HepG2 (cell line): ENCODE results near the gene TBC1D5. TPM values are rescaled to one million over a fixed set of nuclear protein-coding genes. Genes with fewer than 3 reads are reported as not detected.

Experiments used
- FLYWCH1 ChIP-seq: sonication (generic); formaldehyde crosslinking; IDR thresholded peaks from 2 replicates; pipeline ENCODE4 v1.8.1; 2023; ENCODE audit warnings: mild to moderate bottlenecking, missing genetic modification reagents
- KLF11 ChIP-seq: IDR thresholded peaks from 2 replicates; pipeline ENCODE4 v1.6.1; 2016; ENCODE audit warnings: missing compliant biosample characterization
- MED1 ChIP-seq: sonication (generic); formaldehyde crosslinking; IDR thresholded peaks from 2 replicates; pipeline ENCODE4 v1.4.0; 2020; ENCODE audit warnings: missing genetic modification reagents
- MTF2 ChIP-seq: sonication (generic); formaldehyde crosslinking; IDR thresholded peaks from 2 replicates; pipeline ENCODE4 v1.5.0; 2020; ENCODE audit warnings: missing genetic modification reagents, borderline replicate concordance
- NR2F2 ChIP-seq: IDR thresholded peaks from 2 replicates; pipeline ENCODE4 v1.6.1; 2012; ENCODE audit warnings: low read depth, inconsistent platforms, borderline replicate concordance
- PPARG ChIP-seq: conservative IDR thresholded peaks from 2 replicates; pipeline ENCODE4 v1.6.1; 2016; ENCODE audit warnings: missing biosample characterization, missing genetic modification reagents
- RBAK ChIP-seq: sonication (generic); formaldehyde crosslinking; IDR thresholded peaks from 2 replicates; pipeline ENCODE4 v1.5.1; 2020; ENCODE audit warnings: mild to moderate bottlenecking, missing genetic modification reagents
- SIX4 ChIP-seq: sonication (generic); formaldehyde crosslinking; IDR thresholded peaks from 2 replicates; pipeline ENCODE4 v1.4.0; 2020; ENCODE audit warnings: missing genetic modification reagents
- SNAI1 ChIP-seq: sonication (generic); formaldehyde crosslinking; IDR thresholded peaks from 2 replicates; pipeline ENCODE4 v1.5.0; 2020; ENCODE audit warnings: mild to moderate bottlenecking, missing genetic modification reagents, borderline replicate concordance
- USF2 ChIP-seq, 2 experiments: sonication (generic) in 1 of 2; formaldehyde crosslinking in 1 of 2; IDR thresholded peaks; 2 replicates each; pipeline versions ENCODE4 v1.5.1 to v1.6.1; 2011 to 2020; ENCODE audit warnings: borderline replicate concordance in 1 of 2, low read depth in 1 of 2, low read length in 1 of 2, mild to moderate bottlenecking in 1 of 2, missing genetic modification reagents in 1 of 2, moderate library complexity in 1 of 2
- polyA plus RNA-seq, 8 experiments: library from polyadenylated mRNA; depleted of rRNA in 3 of 8; stranded (reverse) in 7 of 8; unstranded in 1 of 8; fragments of >200 nt; fragmentation: Illumina TruSeq in 4 of 8; extraction: Trizol in 4 of 8; gene quantifications; 2 replicates each; pipeline versions ENCODE4 v1.2.1 to v1.2.3, GENCODE V29; 2011 to 2016; ENCODE audit warnings: low read depth in 4 of 8, missing spikeins in 1 of 8, mixed read lengths in 1 of 8; ENCODE audit not compliant: insufficient read depth in 1 of 8
- total RNA-seq, 5 experiments: library from RNA; depleted of rRNA; stranded (reverse); fragments of >200 nt; fragmentation: Illumina TruSeq; extraction: Trizol; gene quantifications; 2 replicates each; pipeline ENCODE4 v1.2.3, GENCODE V29; 2016; ENCODE audit warnings: low read depth in 1 of 5
- TF ChIP-seq, protein P1 (sequence below): sonication (generic); formaldehyde crosslinking; IDR thresholded peaks from 2 replicates; pipeline ENCODE4 v1.4.0; 2020; ENCODE audit warnings: missing genetic modification reagents
- TF ChIP-seq, protein P2 (sequence below), 2 experiments: fragments of 450-650 bp in 1 of 2; sonication (generic) in 1 of 2; formaldehyde crosslinking in 1 of 2; IDR thresholded peaks; 2 replicates each; pipeline versions ENCODE4 v1.6.1 to v1.8.0; 2016 to 2022; ENCODE audit warnings: antibody characterized with exemption in 1 of 2, mild to moderate bottlenecking in 1 of 2, missing genetic modification reagents in 1 of 2
- TF ChIP-seq, protein P3 (sequence below): sonication (generic); formaldehyde crosslinking; IDR thresholded peaks from 2 replicates; pipeline ENCODE4 v1.4.0; 2020; ENCODE audit warnings: missing genetic modification reagents

Gene TBC1D5
- total and polyA plus RNA-seq, 2 of the 13 experiments (the other 11 are each of a cell fraction or from before 2014, with no cell fraction given): 19.2 to 33.3 TPM

DNA sequence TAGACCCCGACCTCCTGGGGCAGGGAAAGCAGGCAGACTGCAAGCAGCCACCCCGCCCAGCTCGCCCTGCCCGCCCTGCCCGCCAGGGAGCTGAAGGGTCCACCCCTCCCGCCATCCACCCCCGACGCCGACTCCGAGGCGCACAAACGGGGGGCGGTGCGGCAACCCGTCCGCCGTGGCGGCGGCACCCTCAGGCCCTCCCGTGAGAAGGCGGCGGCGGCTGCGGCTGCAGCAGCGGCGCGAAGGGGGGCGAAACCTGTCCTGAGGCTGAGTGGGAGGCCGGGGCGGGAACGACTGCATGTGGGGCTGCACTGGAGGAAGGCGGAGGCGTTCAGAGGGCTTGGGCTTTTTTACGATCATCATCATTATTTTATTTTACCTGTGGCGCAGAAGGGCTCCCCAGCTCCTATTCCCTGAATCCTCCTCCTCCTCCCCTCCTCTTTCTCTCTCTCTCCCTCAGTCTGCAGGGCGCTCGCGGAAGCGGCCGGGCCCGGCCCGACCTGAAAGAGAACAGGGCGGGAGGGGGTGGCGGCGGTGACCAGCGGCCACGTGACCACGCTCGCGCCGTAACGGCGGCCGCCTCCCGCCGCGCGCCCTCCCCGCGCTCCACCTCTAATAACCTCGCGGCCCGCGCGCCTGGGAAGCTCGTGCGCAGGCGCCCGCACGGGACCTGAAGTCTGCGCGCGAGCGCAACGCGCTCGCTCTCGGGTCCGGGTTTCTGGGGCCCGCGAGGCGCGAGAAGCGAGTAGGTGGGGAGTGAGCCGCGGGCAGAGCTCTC lies at the start of gene TBC1D5 (continued):
- TF ChIP-seq FLYWCH1 (CRISPR knock-in tag) (no peak), SIX4 (CRISPR knock-in tag) (no peak), USF2 (IDR thresholded peaks at IDR 0.05; ENCODE audit: low read depth, low read length) (peak; percentile 84), USF2 (CRISPR knock-in tag; IDR thresholded peaks at IDR 0.05; ENCODE audit: borderline replicate concordance) (peak; percentile 76), RBAK (CRISPR knock-in tag) (no peak), PPARG (no peak), NR2F2 (no peak; the same call in 1 of the 2 replicates), KLF11 (CRISPR knock-in tag) (no peak), SNAI1 (CRISPR knock-in tag) (no peak), MED1 (CRISPR knock-in tag) (no peak; the same call in 1 of the 2 replicates), MTF2 (CRISPR knock-in tag) (no peak)
- TF ChIP-seq, protein P1, sequence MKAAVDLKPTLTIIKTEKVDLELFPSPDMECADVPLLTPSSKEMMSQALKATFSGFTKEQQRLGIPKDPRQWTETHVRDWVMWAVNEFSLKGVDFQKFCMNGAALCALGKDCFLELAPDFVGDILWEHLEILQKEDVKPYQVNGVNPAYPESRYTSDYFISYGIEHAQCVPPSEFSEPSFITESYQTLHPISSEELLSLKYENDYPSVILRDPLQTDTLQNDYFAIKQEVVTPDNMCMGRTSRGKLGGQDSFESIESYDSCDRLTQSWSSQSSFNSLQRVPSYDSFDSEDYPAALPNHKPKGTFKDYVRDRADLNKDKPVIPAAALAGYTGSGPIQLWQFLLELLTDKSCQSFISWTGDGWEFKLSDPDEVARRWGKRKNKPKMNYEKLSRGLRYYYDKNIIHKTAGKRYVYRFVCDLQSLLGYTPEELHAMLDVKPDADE: peak; percentile 33; the same call in 1 of the 2 replicates
- TF ChIP-seq, protein P2, sequence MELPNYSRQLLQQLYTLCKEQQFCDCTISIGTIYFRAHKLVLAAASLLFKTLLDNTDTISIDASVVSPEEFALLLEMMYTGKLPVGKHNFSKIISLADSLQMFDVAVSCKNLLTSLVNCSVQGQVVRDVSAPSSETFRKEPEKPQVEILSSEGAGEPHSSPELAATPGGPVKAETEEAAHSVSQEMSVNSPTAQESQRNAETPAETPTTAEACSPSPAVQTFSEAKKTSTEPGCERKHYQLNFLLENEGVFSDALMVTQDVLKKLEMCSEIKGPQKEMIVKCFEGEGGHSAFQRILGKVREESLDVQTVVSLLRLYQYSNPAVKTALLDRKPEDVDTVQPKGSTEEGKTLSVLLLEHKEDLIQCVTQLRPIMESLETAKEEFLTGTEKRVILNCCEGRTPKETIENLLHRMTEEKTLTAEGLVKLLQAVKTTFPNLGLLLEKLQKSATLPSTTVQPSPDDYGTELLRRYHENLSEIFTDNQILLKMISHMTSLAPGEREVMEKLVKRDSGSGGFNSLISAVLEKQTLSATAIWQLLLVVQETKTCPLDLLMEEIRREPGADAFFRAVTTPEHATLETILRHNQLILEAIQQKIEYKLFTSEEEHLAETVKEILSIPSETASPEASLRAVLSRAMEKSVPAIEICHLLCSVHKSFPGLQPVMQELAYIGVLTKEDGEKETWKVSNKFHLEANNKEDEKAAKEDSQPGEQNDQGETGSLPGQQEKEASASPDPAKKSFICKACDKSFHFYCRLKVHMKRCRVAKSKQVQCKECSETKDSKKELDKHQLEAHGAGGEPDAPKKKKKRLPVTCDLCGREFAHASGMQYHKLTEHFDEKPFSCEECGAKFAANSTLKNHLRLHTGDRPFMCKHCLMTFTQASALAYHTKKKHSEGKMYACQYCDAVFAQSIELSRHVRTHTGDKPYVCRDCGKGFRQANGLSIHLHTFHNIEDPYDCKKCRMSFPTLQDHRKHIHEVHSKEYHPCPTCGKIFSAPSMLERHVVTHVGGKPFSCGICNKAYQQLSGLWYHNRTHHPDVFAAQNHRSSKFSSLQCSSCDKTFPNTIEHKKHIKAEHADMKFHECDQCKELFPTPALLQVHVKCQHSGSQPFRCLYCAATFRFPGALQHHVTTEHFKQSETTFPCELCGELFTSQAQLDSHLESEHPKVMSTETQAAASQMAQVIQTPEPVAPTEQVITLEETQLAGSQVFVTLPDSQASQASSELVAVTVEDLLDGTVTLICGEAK (IDR thresholded peaks at IDR 0.05): no peak
- TF ChIP-seq, protein P2 (CRISPR knock-in tag; IDR thresholded peaks at IDR 0.05): peak; percentile 39; the same call in 1 of the 2 replicates
- TF ChIP-seq, protein P3, sequence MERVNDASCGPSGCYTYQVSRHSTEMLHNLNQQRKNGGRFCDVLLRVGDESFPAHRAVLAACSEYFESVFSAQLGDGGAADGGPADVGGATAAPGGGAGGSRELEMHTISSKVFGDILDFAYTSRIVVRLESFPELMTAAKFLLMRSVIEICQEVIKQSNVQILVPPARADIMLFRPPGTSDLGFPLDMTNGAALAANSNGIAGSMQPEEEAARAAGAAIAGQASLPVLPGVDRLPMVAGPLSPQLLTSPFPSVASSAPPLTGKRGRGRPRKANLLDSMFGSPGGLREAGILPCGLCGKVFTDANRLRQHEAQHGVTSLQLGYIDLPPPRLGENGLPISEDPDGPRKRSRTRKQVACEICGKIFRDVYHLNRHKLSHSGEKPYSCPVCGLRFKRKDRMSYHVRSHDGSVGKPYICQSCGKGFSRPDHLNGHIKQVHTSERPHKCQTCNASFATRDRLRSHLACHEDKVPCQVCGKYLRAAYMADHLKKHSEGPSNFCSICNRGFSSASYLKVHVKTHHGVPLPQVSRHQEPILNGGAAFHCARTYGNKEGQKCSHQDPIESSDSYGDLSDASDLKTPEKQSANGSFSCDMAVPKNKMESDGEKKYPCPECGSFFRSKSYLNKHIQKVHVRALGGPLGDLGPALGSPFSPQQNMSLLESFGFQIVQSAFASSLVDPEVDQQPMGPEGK (CRISPR knock-in tag): peak; percentile 60; the same call in 1 of the 2 replicates
